AG09309 (cell line): ENCODE data around the gene OTOG.

ENCODE experiments used
- DNase-seq: peaks from one replicate; pipeline ENCODE4 v3.0.0-alpha.2; 2010; ENCODE audit warnings: low read depth
- H3K4me3 ChIP-seq: 2 replicates; pipeline ENCODE4 v1.5.1; 2011; ENCODE audit warnings: mild to moderate bottlenecking, low read depth, low read length, moderate library complexity; ENCODE audit not compliant: control insufficient read depth
- CTCF ChIP-seq: IDR thresholded peaks from 2 replicates; pipeline ENCODE4 v1.5.1; 2011; ENCODE audit warnings: mild to moderate bottlenecking, low read depth, low read length, inconsistent platforms; ENCODE audit not compliant: insufficient read depth, control insufficient read depth; ENCODE audit errors: missing control alignments

Gene OTOG

GRCh38 chr11:17594686-17595192 lies 47.7 kb downstream of the OTOG start:
- no peak for TF ChIP-seq CTCF
- DNase-seq, result no peak
- no peak overlapping the region for H3K4me3 ChIP-seq

GRCh38 chr11:17595526-17596309 lies 48.7 kb downstream of the OTOG start:
- no peak for TF ChIP-seq CTCF
- no peak for DNase-seq

GRCh38 chr11:17596310-17596669 lies 49.2 kb downstream of the OTOG start:
- no peak for TF ChIP-seq CTCF
- no peak overlapping the region for H3K4me3 ChIP-seq
- DNase-seq, result no peak

More at GRCh38 chr11:17595526-17596309, 48.7 kb downstream of the OTOG start:
- no peak overlapping the region for H3K4me3 ChIP-seq

GRCh38 chr11:17596711-17597110 lies 49.7 kb downstream of the OTOG start:
- H3K4me3 ChIP-seq, result no peak overlapping the region
- TF ChIP-seq CTCF, result no peak
- no peak for DNase-seq

- no peak for TF ChIP-seq CTCF
- DNase-seq, result no peak
- H3K4me3 ChIP-seq, result no peak overlapping the region
These were observed 50.7 kb downstream of the OTOG start for GRCh38 chr11:17597770-17598169.

GRCh38 chr11:17598700-17599459 lies 51.8 kb downstream of the OTOG start:
- no peak overlapping the region for H3K4me3 ChIP-seq
- peak; percentile 97 for TF ChIP-seq CTCF
- peak; percentile 5 for DNase-seq
